GM19324 (cell line): ENCODE results near the gene GREB1L.

Experiments used
- ATAC-seq: cut with Tn5 transposase; IDR thresholded peaks from one replicate; pipeline ENCODE4 v1.9.1; 2021; ENCODE audit warnings: mild to moderate bottlenecking, moderate library complexity; ENCODE audit not compliant: unreplicated experiment, low FRiP score

Gene GREB1L

DNA sequence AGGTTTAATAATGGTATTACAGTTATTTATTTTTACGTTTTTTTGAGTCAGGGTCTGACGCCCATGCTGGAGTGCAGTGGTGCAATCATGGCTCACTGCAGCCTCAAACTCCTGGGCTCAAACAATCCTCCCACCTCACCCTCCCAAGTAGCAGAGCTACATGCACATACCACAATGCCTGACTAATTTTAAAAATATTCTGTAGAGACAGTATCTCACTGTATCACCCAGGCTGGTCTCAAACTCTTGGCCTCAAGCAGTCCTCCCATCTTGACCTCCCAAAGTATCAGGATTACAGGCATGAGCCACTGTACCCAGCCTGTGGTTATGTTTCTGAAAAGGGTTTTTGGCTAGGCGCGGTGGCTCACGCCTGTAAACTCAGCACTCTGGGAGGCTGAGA, 237.7 kb downstream of the GREB1L start:
- no peak for ATAC-seq

DNA sequence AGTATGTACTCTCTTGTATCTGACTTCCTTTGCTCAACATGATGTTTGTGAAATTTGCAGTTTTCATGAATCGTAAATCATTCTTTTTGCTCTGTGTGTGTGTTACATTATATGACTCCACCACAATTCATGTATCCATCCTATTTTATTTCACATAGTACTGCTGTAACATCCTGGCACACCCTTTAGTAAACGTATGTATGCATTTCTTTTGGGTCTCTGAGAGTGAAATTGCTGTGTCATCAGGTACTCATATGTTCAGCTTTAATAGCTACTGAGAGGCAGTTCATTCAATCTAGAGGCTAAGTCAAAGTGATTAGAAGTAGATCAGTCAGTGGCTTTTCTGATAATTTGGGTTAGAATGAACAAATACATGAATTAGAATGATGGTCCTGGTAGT, 239.7 kb downstream of the GREB1L start:
- no peak for ATAC-seq

DNA sequence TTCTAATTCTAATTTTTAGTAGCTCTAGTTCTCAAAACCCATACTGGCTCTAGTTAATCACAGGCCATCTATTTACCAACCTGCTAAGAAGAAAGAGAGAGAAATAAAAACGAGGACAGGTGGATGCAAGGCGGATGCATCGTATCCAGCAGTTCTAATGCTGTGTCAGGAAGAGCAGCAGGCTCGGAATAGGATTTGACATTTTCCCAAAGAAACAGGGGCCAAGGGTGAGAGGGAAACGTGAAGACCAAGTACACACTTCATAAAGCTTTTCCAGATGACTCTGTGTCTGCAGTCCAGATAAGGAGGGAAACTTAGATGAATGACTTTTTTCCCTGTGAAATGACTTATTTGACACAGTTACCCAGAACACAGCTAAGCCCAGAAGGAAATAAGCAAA, 241.0 kb downstream of the GREB1L start:
- ATAC-seq, result no peak

DNA sequence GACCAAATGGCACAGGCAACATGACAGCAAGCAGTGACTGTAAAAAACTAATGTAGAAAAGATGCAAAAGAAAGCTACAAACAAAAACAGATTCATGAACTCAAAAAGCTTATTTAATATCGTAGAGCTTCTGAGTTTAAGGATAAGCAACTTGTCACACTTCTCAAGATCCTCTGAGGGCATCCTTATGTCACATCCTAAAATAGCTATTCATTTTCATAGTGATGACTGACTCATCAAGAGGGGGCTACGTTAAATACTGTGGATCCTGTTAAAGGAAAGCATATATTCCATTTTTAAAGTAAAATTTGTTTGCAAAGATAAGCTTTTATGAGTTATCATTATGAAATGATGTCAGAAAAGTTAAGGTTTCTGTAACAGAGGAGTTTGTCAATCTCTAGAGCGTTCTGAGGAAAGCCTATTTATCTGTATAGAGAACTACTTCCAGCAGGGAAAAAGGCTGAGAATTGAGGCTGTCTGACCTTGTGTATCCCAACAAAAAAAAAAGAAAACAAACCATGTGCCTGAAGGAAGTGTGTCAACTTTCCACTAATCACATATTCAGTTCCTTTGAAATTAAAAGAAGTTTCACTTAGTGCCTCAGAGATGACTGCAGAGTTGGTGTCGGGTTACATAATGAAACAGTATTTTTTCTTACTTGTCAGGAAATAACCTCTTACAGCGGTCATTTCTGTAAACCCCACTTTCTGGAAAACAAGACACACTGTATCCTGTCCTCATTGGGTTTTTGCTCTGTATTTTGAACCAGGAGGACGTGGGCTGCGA, 243.0 kb downstream of the GREB1L start:
- ATAC-seq, result no peak

DNA sequence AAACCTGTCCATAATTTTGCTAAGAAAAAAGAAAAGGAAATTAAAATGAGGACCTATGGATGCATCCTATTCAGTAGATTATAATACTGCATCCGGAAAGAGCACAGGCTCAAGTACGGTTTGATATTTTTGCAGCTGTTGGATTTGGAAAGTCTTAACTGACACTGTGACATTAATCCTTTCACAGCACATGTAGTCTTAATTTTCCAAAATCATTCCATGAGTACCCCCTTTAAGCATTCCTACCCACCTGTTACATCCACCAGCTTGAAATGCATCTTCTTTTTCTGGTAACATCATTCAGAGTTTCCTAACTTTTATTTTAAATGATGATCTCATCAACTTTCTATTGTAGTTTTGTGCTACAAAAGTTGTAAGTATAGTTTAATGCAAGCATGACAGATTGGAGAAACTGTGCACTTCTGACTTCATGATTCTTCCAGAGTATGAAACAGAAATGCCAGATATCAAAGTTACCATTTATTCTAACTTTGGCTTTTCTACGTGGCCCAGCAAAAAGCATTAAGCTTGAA, 244.9 kb downstream of the GREB1L start:
- ATAC-seq, result no peak

DNA sequence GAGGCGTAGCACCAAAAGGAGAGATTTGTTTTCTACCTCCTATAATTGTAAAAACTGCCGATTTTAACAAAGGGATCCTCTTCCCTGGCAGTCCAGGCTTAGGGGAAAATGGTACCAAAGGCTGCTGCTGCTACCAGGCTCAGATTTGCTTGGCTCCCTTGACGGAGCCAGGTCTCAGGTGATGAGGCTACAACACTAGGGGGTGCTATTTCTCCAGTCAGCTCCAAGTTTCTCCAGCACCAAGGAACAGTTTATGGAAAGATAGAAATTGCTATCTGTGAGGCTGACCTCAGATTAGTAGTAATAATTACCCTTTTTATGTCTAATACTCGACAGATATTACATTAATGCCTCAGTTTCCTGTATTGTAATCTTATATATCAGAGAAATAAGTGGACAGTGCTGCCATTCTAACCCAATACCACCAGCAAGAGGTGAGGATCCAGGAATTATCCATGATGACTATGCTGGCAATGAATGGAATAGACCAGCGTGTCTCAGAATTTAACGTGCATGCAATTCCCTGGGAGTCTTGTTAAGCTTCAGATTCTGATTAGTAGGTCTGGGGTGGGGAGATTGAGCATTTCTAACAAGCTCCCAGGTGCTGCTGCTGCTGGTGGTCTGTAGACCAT, 247.2 kb downstream of the GREB1L start:
- ATAC-seq, result no peak

DNA sequence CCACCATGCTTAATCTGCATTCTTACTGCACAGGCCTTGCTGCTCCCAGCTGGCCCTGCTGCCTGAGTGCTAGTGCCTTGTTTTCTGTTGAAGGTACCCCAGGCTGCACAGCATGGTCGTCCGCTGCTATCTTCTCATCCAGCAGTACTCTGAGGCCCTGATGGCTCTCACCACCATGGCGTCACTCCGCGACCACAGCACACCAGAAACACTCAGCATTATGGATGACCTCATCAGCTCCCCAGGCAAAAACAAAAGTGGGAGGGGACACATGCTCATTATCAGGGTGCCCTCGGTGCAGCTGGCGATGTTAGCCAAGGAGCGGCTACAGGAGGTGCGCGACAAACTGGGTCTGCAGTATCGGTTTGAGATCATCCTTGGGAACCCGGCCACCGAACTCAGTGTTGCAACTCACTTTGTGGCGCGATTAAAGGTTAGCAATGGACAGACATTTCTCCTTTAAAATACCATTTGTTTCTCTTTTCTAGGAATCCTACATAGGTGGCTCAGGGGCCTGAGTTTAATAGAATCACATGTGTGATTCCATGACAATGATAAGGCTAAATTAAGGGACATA, 248.0 kb downstream of the GREB1L start:
- no peak for ATAC-seq

DNA sequence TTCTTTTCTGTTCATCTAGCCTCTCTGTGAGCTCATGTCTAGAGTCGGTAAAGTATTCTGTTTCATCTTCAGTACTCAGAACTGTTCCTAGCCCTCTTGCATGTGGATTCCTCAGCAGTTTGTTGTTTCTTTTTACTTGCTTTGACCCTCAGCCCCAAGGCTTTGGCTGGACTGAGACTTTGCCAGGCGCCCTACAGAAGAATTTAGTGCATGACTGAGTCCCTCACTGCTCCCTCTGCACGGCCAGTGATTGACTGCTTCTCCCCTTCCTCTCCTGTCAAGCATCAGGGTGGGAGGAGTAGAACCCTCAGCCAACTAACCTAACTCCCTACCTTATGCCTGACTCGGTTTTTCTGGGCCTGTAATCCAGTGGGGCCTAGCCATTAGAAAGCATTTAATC, 248.7 kb downstream of the GREB1L start:
- no peak for ATAC-seq

DNA sequence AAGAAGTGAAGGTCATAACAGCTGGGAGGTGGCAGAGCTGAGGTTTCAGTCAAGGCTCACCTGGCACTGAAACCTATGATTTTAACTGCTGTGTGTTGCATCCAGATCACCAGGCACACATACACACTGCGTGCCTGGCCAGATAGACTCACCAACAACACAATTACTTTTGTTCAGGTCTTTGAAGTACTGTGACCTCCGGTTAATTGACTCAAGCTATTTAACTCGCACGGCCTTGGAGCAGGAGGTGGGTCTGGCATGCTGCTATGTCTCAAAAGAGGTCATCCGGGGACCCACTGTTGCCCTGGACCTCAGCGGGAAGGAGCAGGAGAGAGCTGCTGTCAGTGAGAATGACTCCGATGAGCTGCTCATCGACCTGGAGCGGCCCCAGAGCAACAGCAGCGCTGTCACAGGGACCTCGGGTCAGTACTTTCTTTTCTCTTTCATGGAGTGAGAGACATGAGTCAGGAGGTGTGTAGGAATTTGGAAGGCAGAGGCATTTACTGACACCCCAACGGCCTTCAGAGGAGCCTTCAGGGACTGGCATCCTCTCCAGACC, 254.3 kb downstream of the GREB1L start:
- no peak for ATAC-seq

DNA sequence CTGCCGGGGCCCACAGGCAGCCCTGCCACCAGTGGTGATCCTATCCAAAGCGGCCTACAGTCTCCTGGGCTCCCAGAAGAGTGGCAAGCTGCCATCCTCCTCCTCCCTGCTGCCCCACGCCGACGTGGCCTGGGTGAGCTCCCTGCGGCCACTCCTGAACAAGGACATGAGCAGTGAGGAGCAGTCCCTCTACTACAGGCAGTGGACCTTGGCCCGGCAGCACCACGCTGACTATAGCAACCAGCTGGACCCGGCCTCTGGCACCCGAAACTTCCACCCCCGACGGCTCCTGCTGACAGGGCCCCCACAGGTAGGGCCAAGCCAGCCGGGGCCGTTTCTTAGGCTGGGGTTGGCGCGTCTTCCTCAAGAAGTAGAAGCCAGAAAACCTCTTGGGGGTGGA, 258.0 kb downstream of the GREB1L start:
- ATAC-seq, result no peak

DNA sequence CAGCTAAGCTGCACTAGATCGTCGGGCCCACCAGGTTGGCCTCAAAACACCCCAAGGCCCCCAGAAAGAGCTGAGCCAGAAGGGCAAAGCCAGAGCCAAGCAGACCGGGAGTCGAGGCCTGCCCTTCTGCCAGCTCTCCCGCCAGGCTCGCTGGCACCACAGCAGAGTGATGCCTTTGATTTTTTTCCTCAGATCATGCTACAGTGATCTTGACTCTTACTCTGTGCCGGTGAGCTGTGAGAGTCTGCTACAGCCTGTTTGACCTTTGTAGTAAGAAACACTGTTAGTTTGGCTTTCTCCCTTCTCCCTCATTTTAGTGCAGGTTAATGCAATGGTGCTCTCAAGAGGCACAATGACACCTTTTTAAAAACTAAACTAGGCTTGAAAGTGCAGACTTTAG, 260.6 kb downstream of the GREB1L start:
- no peak for ATAC-seq

DNA sequence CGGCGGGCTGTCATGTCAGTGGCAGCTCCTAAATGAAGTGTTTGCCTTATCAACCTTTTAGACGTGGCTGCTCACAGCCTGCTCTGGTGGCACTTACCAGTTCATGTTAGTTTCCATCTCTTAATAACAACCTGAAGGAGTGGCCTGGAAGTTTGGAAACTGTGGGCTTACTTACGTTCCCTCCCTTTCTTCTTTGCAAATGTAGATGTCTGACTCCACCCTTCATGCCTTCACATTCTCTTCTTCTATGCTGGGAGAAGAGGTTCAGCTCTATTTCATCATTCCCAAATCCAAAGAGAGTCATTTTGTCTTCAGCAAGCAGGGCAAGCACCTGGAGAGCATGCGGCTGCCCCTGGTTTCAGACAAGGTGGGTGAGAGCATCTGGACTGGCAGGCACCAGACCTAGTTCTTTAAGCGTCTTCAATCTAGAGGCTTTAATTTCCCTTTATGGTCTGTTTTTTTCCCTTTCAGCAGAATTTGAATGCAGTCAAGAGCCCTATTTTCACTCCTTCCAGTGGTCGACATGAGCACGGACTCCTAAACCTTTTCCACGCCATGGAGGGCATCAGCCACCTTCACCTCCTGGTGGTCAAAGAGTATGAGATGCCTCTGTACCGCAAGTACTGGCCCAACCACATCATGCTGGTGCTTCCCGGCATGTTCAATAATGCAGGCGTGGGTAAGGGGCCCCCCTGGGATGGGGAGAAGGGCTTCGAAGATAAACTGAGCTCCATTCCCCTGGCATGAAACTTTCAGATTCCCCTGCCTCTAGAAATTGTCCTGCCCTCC, 266.1 kb downstream of the GREB1L start:
- ATAC-seq, result no peak

DNA sequence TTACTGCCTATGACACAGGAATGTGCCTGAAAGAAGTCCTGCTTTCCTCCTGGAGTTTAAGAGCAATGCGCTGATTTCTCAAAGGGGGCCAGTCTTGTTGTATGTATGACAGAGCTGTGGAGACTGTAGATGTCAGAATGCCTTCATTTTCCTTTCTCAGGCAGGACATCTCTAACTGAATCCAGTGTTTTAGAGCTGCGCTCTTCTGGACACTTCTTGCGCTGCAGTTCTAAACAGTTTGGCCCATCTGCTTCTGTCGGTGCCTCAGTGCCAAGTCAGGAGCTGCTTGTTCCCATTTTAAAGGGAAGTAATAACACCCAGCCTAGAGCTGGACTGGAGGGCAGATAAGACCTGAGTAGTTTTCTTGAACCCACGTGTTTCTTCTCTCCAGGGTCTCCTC, 267.0 kb downstream of the GREB1L start:
- no peak for ATAC-seq

DNA sequence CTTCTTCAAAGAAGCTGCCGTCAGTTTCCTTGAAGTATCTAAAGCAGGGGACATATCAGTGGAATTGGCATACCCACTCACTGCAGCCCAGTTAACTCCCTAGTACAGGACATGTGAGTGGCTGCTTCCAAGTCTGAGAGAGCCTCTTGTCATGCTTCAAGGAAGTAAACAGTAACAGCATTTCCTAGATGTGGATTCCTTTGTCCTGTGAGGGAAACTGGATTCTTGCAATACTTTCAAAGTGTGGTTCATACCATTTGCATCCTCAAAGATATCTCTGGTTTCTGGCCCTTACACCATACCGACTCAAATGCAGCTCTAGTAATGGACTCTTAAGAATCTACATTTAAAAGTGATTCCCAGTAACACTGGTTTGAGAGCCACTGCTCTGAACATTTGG, 271.3 kb downstream of the GREB1L start:
- no peak for ATAC-seq

DNA sequence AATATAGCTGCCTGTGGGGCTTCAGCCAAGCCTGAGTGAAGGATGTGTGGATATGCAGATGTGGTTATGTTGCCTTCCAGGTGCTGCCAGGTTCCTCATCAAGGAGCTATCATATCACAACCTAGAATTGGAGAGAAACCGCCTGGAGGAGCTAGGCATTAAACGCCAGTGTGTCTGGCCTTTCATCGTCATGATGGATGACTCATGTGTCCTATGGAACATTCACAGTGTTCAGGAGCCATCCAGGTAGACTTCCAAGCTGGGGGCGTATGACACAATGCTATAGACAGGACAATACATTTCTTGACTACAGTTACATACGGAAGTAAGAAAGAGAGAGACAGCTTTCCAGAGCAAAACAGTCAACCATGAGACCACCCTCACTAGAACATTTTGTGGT, 271.7 kb downstream of the GREB1L start:
- ATAC-seq, result no peak

DNA sequence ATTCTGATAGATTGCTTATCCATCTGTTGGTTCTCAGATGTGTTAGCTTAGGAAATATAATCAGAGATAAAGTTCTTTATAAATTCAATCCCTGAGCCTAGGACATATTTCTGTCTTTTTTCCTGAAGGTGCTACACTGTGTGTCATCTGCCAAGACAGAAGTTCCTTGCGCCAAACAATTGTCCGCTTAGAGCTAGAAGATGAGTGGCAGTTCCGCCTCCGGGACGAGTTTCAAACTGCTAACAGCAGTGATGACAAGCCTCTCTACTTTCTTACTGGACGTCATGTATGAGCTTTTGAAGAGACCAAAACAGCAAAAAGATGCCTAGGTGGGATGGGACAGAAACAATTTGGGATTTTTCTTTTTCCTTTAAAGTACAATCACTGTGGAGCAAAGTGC, 280.5 kb downstream of the GREB1L start:
- ATAC-seq, result no peak

DNA sequence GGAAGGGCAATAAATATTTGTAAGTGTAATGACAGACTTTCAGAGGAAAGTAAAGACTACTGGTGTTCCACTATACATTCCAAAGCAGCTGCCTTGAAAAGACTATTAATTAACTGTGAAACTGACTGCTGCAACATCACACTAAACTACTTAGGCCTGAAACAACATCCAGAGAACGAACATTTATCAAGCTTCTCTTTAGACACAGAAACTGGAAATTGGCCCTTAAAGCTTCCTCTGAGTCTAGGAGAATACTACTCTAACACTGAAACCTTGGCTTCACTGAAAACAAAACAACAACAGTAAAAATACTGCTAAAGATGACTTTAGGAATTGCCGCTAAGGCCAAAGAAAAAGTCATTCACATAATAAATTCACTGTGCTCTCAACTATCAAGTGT, 283.9 kb downstream of the GREB1L start:
- no peak for ATAC-seq

DNA sequence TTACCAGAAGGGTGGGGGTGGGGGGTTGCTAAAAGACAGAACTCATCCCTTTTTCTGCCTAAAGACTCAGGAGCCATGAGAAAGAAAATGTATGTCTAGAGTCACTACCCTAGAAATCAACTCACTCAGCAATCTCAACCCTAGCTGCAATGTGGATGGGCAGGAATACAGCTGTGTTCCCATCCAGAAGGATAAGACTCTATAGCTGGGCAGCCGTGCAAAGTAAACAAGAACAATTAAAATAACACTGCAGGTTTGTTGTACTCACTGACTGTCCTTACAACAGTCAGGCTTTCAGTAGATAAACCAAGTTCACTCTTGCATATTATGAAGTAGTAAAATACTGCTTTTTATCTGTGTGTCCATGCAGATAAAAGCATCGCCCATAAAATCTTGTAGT, 284.4 kb downstream of the GREB1L start:
- no peak for ATAC-seq

DNA sequence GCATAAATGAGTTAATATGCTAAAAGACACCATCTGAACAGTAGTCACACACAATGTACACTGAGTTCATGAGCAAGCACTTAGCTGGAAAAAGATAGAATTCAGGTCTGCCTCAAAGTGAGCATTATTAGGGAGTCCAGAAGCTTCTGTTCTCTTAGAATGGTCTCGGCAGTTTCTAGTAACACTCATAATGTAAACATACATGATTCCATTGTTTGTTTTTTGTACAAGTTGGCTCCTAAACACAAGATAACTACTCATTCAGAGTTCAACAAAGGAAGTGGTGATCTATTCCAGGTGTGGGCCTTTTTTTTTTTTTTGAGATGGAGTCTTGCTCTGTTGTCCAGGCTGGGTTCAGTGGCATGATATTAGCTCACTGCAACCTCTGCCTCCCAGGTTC, 292.3 kb downstream of the GREB1L start:
- ATAC-seq, result no peak

DNA sequence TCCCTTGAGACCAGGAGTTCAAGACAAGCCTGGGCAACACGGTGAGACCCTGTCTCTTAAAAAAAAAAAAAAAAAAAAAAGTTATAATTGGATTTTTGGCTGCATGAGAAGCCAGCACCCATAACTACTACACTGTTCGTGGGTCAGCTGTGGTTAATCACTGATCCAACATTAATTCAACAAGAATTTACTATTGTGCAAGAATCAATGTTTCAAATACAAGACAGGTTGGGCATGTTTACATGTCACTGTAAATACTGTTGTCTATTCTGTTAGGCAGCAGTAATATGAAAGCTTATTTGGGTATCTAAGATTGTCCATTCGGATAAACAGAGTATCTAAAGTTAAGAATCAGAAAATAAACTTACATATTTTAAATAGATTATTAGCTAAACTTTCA, 296.2 kb downstream of the GREB1L start:
- no peak for ATAC-seq

DNA sequence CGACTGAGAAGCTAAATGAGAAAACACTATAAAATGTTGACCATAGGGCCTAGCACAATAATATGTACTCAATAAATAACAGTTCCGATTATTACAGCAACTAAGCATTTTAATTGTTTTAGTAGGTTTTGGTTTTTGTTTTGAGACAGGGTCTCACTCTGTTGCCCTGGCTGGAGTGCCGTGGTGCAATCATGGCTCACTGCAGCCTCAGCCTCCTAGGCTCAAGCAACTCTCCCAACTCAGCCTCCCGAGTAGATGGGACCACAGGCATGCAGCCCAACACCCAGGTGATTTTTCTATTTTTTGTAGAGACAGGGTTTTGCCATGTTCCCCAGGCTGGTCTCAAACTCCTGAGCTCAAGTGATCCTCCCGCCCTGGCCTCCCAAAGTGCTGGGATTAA, 304.4 kb downstream of the GREB1L start:
- no peak for ATAC-seq
